T-helper 1 cell (primary cell): ENCODE data around the gene NKX1-1.
"Not testable (repeated sequence)": the region's sequence is repeated elsewhere in the genome, so short reads cannot be mapped to it uniquely, and the experiment has no call there.

Experiments used
- DNase-seq, 5 donors: peaks; one replicate each; pipeline ENCODE4 v3.0.0-alpha.2; 2012 to 2020

Gene NKX1-1

GRCh38 chr4:1384675-1385372, 21.4 kb downstream of the NKX1-1 start:
- peak in 1 of 5 donors; percentile 4 for DNase-seq

GRCh38 chr4:1383728-1384591, 22.3 kb downstream of the NKX1-1 start:
- peak in 1 of 5 donors; percentile 4 for DNase-seq

- DNase-seq, result peak in 1 of 5 donors; percentile 5
Observed at GRCh38 chr4:1382776-1383727, 23.2 kb downstream of the NKX1-1 start.

- peak in 2 of 5 donors; percentile 0 to 5 for DNase-seq
Observed at GRCh38 chr4:1381944-1382541, 24.2 kb downstream of the NKX1-1 start.

GRCh38 chr4:1381181-1381621, 25.0 kb downstream of the NKX1-1 start:
- DNase-seq, result peak in 1 of 5 donors; percentile 0

GRCh38 chr4:1380368-1381151, 25.7 kb downstream of the NKX1-1 start:
- peak in 2 of 5 donors; percentile 0 to 7 for DNase-seq

GRCh38 chr4:1379801-1380331, 26.4 kb downstream of the NKX1-1 start:
- DNase-seq, result peak in 1 of 5 donors; percentile 3

- DNase-seq, result peak in 2 of 5 donors; percentile 1 to 6
Observed at GRCh38 chr4:1379351-1379781, 26.9 kb downstream of the NKX1-1 start.

GRCh38 chr4:1378559-1379231, 27.5 kb downstream of the NKX1-1 start:
- peak in 2 of 5 donors; percentile 0 to 6 for DNase-seq

- peak in 2 of 5 donors; percentile 0 to 4 for DNase-seq
Observed at GRCh38 chr4:1377606-1378261, 28.5 kb downstream of the NKX1-1 start.

- DNase-seq, result peak in 2 of 5 donors; percentile 1
Observed at GRCh38 chr4:1376841-1377605, 29.2 kb downstream of the NKX1-1 start.

- DNase-seq, result peak in 1 of 5 donors; percentile 5
Observed at GRCh38 chr4:1376391-1376840, 29.8 kb downstream of the NKX1-1 start.

- peak in 1 of 5 donors; percentile 5 for DNase-seq
Observed at GRCh38 chr4:1375761-1376322, 30.4 kb downstream of the NKX1-1 start.

- no peak for DNase-seq
Observed at GRCh38 chr4:1375051-1375721, 31.1 kb downstream of the NKX1-1 start.

- no peak for DNase-seq
Observed at GRCh38 chr4:1374706-1375045, 31.6 kb downstream of the NKX1-1 start.

GRCh38 chr4:1373892-1374705, 32.1 kb downstream of the NKX1-1 start:
- DNase-seq, result peak in 1 of 5 donors; percentile 6

GRCh38 chr4:1372576-1372975, 33.7 kb downstream of the NKX1-1 start:
- DNase-seq, result not testable (repeated sequence)
